Stimulated activated naive CD8-positive, alpha-beta T cell treated with anti-CD3 and anti-CD28 coated beads, Interleukin-15, amount 100 ng/mL, for 72 hours (primary cell): ENCODE data around the gene TMEM183A.
"Not testable (repeated sequence)": the region's sequence is repeated elsewhere in the genome, so short reads cannot be mapped to it uniquely, and the experiment has no call there.

Source experiments
- ATAC-seq: fragments of 150-1000 bp; cut with Tn5 transposase; 2 replicates; pipeline ENCODE4 v1.10.0; 2021; ENCODE audit warnings: mild to moderate bottlenecking, moderate library complexity
- DNase-seq, 2 donors: peaks; one replicate each; pipeline ENCODE4 v3.0.0; 2021 to 2022
- H3K27ac Mint-ChIP-seq, 2 donors: one replicate each; pipeline ENCODE4 v1.8.0; 2022; ENCODE audit warnings: mild to moderate bottlenecking in 2 of 2, mixed read lengths in 2 of 2, moderate library complexity in 2 of 2
- H3K27me3 Mint-ChIP-seq: one replicate; pipeline ENCODE4 v1.8.0; 2022; ENCODE audit warnings: mixed read lengths
- H3K4me1 Mint-ChIP-seq: one replicate; pipeline ENCODE4 v1.8.0; 2022; ENCODE audit warnings: mild to moderate bottlenecking, mixed read lengths
- H3K4me3 Mint-ChIP-seq, 2 donors: one replicate each; pipeline ENCODE4 v1.8.0; 2022; ENCODE audit warnings: mild to moderate bottlenecking in 2 of 2, mixed read lengths in 2 of 2, moderate library complexity in 1 of 2
- H3K9me3 Mint-ChIP-seq, 2 donors: one replicate each; pipeline ENCODE4 v1.8.0; 2022; ENCODE audit warnings: mixed read lengths in 2 of 2

The TMEM183A gene

GRCh38 chr1:203009185-203009584, 2.0 kb downstream of the TMEM183A start:
- no peak overlapping the region for H3K27ac Mint-ChIP-seq
- H3K9me3 Mint-ChIP-seq = no peaks in the 10 kb centered on the region
- no peaks in the 10 kb centered on the region for H3K27me3 Mint-ChIP-seq
- H3K4me3 Mint-ChIP-seq = peak overlapping the region; percentile 85 to 100
- H3K4me1 Mint-ChIP-seq = peaks cover 39% of the 10 kb centered on the region
- ATAC-seq = no peak
- no peak for DNase-seq

GRCh38 chr1:203011582-203011981, 4.4 kb downstream of the TMEM183A start:
- ATAC-seq (no peak), DNase-seq (no peak)
- Mint-ChIP-seq H3K27ac (peak overlapping the region in 1 of 2 donors; percentile 75), H3K9me3 (no peaks in the 10 kb centered on the region), H3K4me1 (peaks cover 25% of the 10 kb centered on the region), H3K4me3 (no peak overlapping the region), H3K27me3 (no peaks in the 10 kb centered on the region)

- H3K4me3 Mint-ChIP-seq = no peak overlapping the region
- H3K4me1 Mint-ChIP-seq = peaks cover 6% of the 10 kb centered on the region
- H3K27ac Mint-ChIP-seq = no peak overlapping the region
- ATAC-seq (no peak), DNase-seq (no peak)
- H3K9me3 Mint-ChIP-seq = no peaks in the 10 kb centered on the region
- H3K27me3 Mint-ChIP-seq = no peaks in the 10 kb centered on the region
These were observed 9.9 kb downstream of the TMEM183A start for GRCh38 chr1:203017061-203017460.

- DNase-seq (no peak), ATAC-seq (no peak)
- Mint-ChIP-seq H3K27me3 (no peaks in the 10 kb centered on the region), H3K9me3 (no peaks in the 10 kb centered on the region), H3K4me3 (no peak overlapping the region), H3K27ac (peak overlapping the region in 1 of 2 donors; percentile 77), H3K4me1 (peaks cover 6% of the 10 kb centered on the region)
These were observed 10.5 kb downstream of the TMEM183A start for GRCh38 chr1:203017692-203018091.

DNA sequence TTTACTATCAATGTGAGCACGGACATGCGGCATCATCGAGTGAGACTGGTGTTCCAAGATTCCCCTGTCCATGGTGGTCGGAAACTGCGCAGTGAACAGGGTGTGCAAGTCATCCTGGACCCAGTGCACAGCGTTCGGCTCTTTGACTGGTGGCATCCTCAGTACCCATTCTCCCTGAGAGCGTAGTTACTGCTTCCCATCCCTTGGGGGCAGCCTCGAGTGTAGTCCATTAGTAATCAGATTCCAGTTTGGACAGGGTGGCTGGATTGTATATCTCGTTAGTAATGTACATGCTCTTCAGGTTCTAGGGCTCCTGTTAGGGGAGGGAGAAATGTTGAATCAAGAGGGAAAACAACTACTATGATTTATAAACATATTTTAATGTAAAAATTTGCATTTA, 15.7 kb downstream of the TMEM183A start:
- not testable (repeated sequence) for ATAC-seq, DNase-seq, H3K27me3 Mint-ChIP-seq, H3K9me3 Mint-ChIP-seq, H3K4me3 Mint-ChIP-seq, H3K27ac Mint-ChIP-seq
- H3K4me1 Mint-ChIP-seq = peaks cover 23% of the 10 kb centered on the region

GRCh38 chr1:203025686-203026030, 18.5 kb downstream of the TMEM183A start:
- Mint-ChIP-seq H3K9me3 (peaks cover 8 to 9% of the 10 kb centered on the region in 2 donors), H3K4me3 (peak overlapping the region; percentile 58 to 70), H3K27me3 (peaks cover 6% of the 10 kb centered on the region), H3K27ac (peak overlapping the region in 1 of 2 donors; percentile 97), H3K4me1 (peaks cover 31% of the 10 kb centered on the region)
- DNase-seq (no peak), ATAC-seq (no peak)

DNA sequence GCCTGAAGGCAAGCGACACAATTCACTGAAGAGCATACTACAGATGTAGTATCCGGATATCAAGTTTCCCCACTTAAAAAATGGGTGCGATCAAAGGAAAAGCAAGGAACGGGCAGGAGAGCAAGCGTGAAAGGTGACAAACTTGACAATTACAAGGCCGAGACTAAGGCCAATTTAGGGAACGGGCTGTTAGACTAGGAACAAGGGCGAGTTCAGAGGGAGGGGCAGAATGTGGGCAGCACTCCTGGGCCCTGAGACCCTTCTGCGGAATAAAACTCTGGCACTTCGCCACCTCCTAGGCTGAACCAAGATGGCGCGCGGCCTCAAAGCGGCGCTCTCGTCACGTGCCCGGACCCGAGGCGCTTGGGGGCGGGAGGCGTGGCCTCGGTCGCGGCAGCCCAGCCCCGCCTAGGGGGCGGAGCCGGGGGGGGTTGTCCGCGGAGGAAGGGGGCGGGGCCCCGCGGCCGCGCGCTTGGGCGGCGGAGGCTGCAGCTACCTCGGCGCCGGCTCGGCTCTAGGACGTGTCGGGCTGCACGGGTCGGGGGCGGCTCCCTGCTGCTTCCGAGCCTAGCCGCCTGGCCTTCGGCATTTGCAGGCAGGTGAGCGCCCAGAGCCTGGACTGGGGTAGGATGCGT, 19.0 kb downstream of the TMEM183A start, which contains the start of gene PPFIA4:
Gene PPFIA4 (plus strand): TSS at position 461 of the 635 bp plus-strand sequence. CDS start 12,518 bp downstream, outside the sequence.
- DNase-seq (peak; percentile 90 to 95), ATAC-seq (peak; percentile 92)
- Mint-ChIP-seq H3K27ac (peak within 1 kb of the TSS in 1 of 2 donors; percentile 97), H3K4me1 (peaks cover 31% of the 10 kb centered on the region), H3K27me3 (peaks cover 6% of the 10 kb centered on the region), H3K9me3 (peaks cover 8 to 9% of the 10 kb centered on the region in 2 donors), H3K4me3 (peak within 1 kb of the TSS; percentile 70 to 82)

DNA sequence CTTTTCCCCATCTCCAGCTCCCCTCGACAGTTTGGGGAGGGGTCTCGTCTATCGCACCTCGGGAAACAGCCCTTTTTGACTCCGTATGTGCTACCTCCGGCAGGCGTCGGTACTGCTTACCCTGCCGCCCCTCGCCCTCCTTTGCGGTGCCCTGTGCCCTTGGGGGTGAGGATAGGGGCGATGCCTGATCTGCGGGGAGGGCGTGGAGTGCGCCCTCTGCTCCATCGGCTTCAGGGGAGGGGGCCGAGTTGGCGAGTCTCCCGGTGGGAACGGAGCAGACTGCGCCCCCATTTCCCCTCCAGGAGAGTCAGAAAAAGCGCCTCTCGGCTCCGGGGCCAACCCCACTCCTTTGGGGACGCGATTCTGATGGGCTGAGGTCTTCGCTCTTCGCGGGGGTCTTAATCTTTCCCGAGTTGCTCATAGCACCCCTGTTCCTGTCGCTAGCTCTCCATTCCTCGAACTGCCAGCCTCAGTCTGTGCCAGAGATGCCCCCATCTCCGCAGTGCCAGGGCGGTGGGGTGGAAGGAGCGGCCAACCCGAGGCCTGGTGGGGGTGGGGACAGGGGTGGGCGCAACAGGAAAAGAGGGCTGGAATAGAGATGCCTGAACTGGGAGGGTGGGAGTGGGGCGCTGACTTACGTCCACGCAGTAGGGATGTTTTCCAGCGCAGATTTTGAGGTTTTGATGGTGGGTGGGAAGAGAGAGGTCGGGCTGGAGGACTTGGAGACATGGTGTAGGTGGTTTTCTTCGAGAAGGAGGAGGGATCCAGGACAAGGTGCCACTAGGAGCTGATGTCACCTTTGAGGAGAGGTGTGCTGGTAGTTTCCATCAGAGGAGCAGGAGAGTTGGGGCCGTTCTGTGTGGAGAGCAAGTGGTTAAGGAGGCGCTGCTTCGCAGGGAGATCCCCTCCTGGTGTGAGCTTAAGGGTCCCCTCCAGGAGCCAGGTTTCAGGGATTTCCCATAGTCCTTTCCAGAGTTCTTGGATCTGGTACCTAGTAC, 19.8 kb downstream of the TMEM183A start:
- Mint-ChIP-seq H3K27ac (peak overlapping the region in 1 of 2 donors; percentile 59), H3K4me3 (peak overlapping the region; percentile 67 to 82), H3K4me1 (peaks cover 31% of the 10 kb centered on the region), H3K27me3 (peaks cover 6% of the 10 kb centered on the region), H3K9me3 (peaks cover 8 to 9% of the 10 kb centered on the region in 2 donors)
- ATAC-seq (peak; percentile 71), DNase-seq (no peak)

- peaks cover 6% of the 10 kb centered on the region for H3K27me3 Mint-ChIP-seq
These were observed 21.1 kb downstream of the TMEM183A start for GRCh38 chr1:203028067-203028783.

GRCh38 chr1:203028784-203029553, 21.8 kb downstream of the TMEM183A start:
- peaks cover 8 to 9% of the 10 kb centered on the region in 2 donors for H3K9me3 Mint-ChIP-seq
- ATAC-seq (no peak), DNase-seq (no peak)
- peaks cover 31% of the 10 kb centered on the region for H3K4me1 Mint-ChIP-seq
- H3K4me3 Mint-ChIP-seq = no peak overlapping the region
- no peak overlapping the region for H3K27ac Mint-ChIP-seq
- peaks cover 6% of the 10 kb centered on the region for H3K27me3 Mint-ChIP-seq

More at GRCh38 chr1:203028067-203028783, 21.1 kb downstream of the TMEM183A start:
- H3K4me1 Mint-ChIP-seq = peaks cover 31% of the 10 kb centered on the region
- DNase-seq = no peak
- H3K27ac Mint-ChIP-seq = peak overlapping the region in 1 of 2 donors; percentile 35
- peaks cover 8 to 9% of the 10 kb centered on the region in 2 donors for H3K9me3 Mint-ChIP-seq
- no peak overlapping the region for H3K4me3 Mint-ChIP-seq
- ATAC-seq = no peak

DNA sequence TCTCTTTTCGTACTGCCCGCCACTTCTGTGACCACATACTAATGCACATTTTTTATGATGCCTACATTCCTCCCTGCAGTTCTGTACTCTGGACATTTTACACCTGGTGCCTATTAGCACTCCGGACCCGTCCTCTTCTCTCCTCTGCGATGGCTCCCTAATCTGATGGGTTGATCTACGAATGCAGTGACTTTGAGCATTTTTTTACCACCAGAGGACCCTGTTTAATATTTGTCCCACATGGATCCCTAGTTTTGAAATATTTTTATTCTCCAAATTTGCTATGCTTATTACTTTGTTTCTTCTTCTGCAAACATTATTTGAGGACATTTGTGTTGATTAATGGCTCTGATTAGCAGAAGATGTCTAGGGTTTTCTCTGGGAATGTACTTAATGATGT, 24.3 kb downstream of the TMEM183A start:
- no peak overlapping the region for H3K27ac Mint-ChIP-seq
- peaks cover 22% of the 10 kb centered on the region for H3K4me1 Mint-ChIP-seq
- ATAC-seq = no peak
- no peak overlapping the region for H3K4me3 Mint-ChIP-seq
- peaks cover 6% of the 10 kb centered on the region for H3K27me3 Mint-ChIP-seq
- H3K9me3 Mint-ChIP-seq = no peaks in the 10 kb centered on the region
- DNase-seq = no peak

GRCh38 chr1:203033287-203033686, 26.1 kb downstream of the TMEM183A start:
- DNase-seq = no peak
- no peak overlapping the region for H3K27ac Mint-ChIP-seq
- no peak for ATAC-seq
- H3K4me1 Mint-ChIP-seq = peaks cover 4% of the 10 kb centered on the region
- no peak overlapping the region for H3K4me3 Mint-ChIP-seq
- H3K9me3 Mint-ChIP-seq = no peaks in the 10 kb centered on the region
- H3K27me3 Mint-ChIP-seq = peaks cover under 1% of the 10 kb centered on the region

- ATAC-seq = no peak
- H3K4me1 Mint-ChIP-seq = no peaks in the 10 kb centered on the region
- H3K4me3 Mint-ChIP-seq = no peak overlapping the region
- H3K27ac Mint-ChIP-seq = peak overlapping the region in 1 of 2 donors; percentile 55
- DNase-seq = no peak
- no peaks in the 10 kb centered on the region for H3K9me3 Mint-ChIP-seq
- H3K27me3 Mint-ChIP-seq = no peaks in the 10 kb centered on the region
These were observed 26.7 kb downstream of the TMEM183A start for GRCh38 chr1:203033917-203034316.

DNA sequence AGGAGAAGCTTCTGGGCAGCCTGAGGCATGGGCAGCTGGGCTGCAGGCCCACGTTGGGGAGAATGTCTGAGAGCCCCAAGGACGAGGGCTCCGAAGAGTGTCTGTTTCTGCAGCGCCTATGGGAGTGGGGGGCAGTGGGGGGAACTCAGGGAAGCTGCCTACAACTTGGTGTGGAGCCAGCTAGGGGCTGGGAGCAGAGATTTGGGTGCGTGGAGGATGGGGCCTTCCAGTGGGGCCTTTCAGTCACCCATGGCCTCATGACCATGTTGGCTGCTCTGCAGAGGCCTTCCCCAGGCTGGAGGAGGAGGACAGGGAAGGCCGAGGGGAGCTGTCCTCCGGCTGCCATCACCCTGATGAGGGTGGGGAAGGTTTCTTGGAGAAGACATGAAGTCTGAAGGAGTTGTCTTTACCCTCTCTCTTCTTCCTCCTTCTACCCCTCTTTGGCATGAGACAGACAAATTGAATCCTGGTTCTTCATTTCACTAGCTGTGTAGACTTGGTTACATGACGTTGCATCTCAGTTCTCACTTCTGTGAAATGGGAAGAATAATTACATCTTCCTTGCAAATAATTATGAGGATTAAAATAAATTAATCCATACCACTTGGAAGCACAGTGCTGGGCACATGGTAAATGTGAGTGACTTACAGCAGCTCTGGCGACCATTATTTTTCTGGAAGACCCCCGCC, 27.4 kb downstream of the TMEM183A start:
- H3K4me3 Mint-ChIP-seq = no peak overlapping the region
- peaks cover 6% of the 10 kb centered on the region for H3K4me1 Mint-ChIP-seq
- ATAC-seq (no peak), DNase-seq (no peak)
- no peak overlapping the region for H3K27ac Mint-ChIP-seq
- H3K27me3 Mint-ChIP-seq = no peaks in the 10 kb centered on the region
- H3K9me3 Mint-ChIP-seq = no peaks in the 10 kb centered on the region
